HepG2 (cell line): ENCODE measurements around the gene H3-3A. TPM values are rescaled to one million over a fixed set of nuclear protein-coding genes. Genes with fewer than 3 reads are reported as not detected.

Source experiments
- ARID4A ChIP-seq: sonication (generic); formaldehyde crosslinking; IDR thresholded peaks from 2 replicates; pipeline ENCODE4 v1.5.0; 2020; ENCODE audit warnings: mild to moderate bottlenecking, missing genetic modification reagents, borderline replicate concordance
- CBX1 ChIP-seq: IDR thresholded peaks from one replicate; pipeline ENCODE4 v1.6.1; 2016; ENCODE audit warnings: antibody characterized with exemption, low read depth
- HDAC2 ChIP-seq: sonication (generic); formaldehyde crosslinking; IDR thresholded peaks from 2 replicates; pipeline ENCODE4 v1.4.0; 2020; ENCODE audit warnings: missing genetic modification reagents
- HOXA5 ChIP-seq: sonication (generic); formaldehyde crosslinking; IDR thresholded peaks from 2 replicates; pipeline ENCODE4 v1.4.0; 2020; ENCODE audit warnings: missing genetic modification reagents
- NFIC ChIP-seq: IDR thresholded peaks from 2 replicates; pipeline ENCODE4 v1.6.1; 2012; ENCODE audit warnings: mild to moderate bottlenecking, low read length, inconsistent platforms
- PATZ1 ChIP-seq: sonication (generic); formaldehyde crosslinking; IDR thresholded peaks from 2 replicates; pipeline ENCODE4 v1.4.0; 2020; ENCODE audit warnings: missing genetic modification reagents
- PAX8 ChIP-seq: sonication (generic); formaldehyde crosslinking; IDR thresholded peaks from 2 replicates; pipeline ENCODE4 v1.8.0; 2022; ENCODE audit warnings: mild to moderate bottlenecking, missing genetic modification reagents, borderline replicate concordance
- RAD21 ChIP-seq: fragments of 450-650 bp; formaldehyde crosslinking; IDR thresholded peaks from 2 replicates; pipeline ENCODE4 v1.5.0; 2020; ENCODE audit warnings: mild to moderate bottlenecking
- RBFOX2 ChIP-seq: fragments of 200-400 bp; formaldehyde crosslinking; IDR thresholded peaks from 2 replicates; pipeline ENCODE4 v1.6.1; 2017; ENCODE audit warnings: low read depth, mild to moderate bottlenecking, low read length
- TCF7 ChIP-seq: sonication (generic); IDR thresholded peaks from 2 replicates; pipeline ENCODE4 v1.6.1; 2016; ENCODE audit warnings: antibody characterized with exemption, low read depth
- ZBTB39 ChIP-seq: sonication (generic); formaldehyde crosslinking; IDR thresholded peaks from 2 replicates; pipeline ENCODE4 v1.5.0; 2020; ENCODE audit warnings: missing genetic modification reagents
- ZNF414 ChIP-seq: sonication (generic); formaldehyde crosslinking; IDR thresholded peaks from 2 replicates; pipeline ENCODE4 v1.5.0; 2020; ENCODE audit warnings: missing genetic modification reagents
- ZNF75D ChIP-seq: sonication (generic); formaldehyde crosslinking; IDR thresholded peaks from 2 replicates; pipeline ENCODE4 v1.8.1; 2023; ENCODE audit warnings: missing genetic modification reagents, mild to moderate bottlenecking, borderline replicate concordance
- polyA plus RNA-seq, 8 experiments: library from polyadenylated mRNA; depleted of rRNA in 3 of 8; stranded (reverse) in 7 of 8; unstranded in 1 of 8; fragments of >200 nt; fragmentation: Illumina TruSeq in 4 of 8; extraction: Trizol in 4 of 8; gene quantifications; 2 replicates each; pipeline versions ENCODE4 v1.2.1 to v1.2.3, GENCODE V29; 2011 to 2016; ENCODE audit warnings: low read depth in 4 of 8, missing spikeins in 1 of 8, mixed read lengths in 1 of 8; ENCODE audit not compliant: insufficient read depth in 1 of 8
- total RNA-seq, 5 experiments: library from RNA; depleted of rRNA; stranded (reverse); fragments of >200 nt; fragmentation: Illumina TruSeq; extraction: Trizol; gene quantifications; 2 replicates each; pipeline ENCODE4 v1.2.3, GENCODE V29; 2016; ENCODE audit warnings: low read depth in 1 of 5

The H3-3A gene
- total and polyA plus RNA-seq, 2 of the 13 experiments (the other 11 are each of a cell fraction or from before 2014, with no cell fraction given) = 221 to 320 TPM

GRCh38 chr1:226063977-226064815, 1.7 kb downstream of the H3-3A start (continued):
- TF ChIP-seq ARID4A (peak; percentile 17; the same call in 1 of the 2 replicates), CBX1 (no peak), ZNF414 (CRISPR knock-in tag) (no peak), ZNF75D (CRISPR knock-in tag) (no peak), ZBTB39 (CRISPR knock-in tag) (peak; percentile 99), PATZ1 (CRISPR knock-in tag) (0 out of 2 replicates have a peak, but pooled peaks have one; percentile 9), TCF7 (no peak), PAX8 (CRISPR knock-in tag) (no peak), RBFOX2 (peak; percentile 16; the same call in 1 of the 2 replicates), HDAC2 (CRISPR knock-in tag) (0 out of 2 replicates have a peak, but pooled peaks have one; percentile 19), HOXA5 (CRISPR knock-in tag) (0 out of 2 replicates have a peak, but pooled peaks have one; percentile 5), NFIC (0 out of 2 replicates have a peak, but pooled peaks have one; percentile 20), RAD21 (CRISPR knock-in tag) (peak; percentile 15; the same call in 1 of the 2 replicates)
